Measurements from ENCODE around the gene CPED1. TPM values are rescaled to one million over a fixed set of nuclear protein-coding genes. Genes with fewer than 3 reads are reported as not detected.

CPED1 gene
- total RNA-seq, 1 donor from 2014 or later = 4.3 TPM

- DNase-seq (ENCODE audit: low read depth, low spot score) = no peak
- Mint-ChIP-seq H3K27me3 (ENCODE audit: low read depth) (no peaks in the 10 kb centered on the region), H3K27ac (ENCODE audit: unreplicated experiment) (no peak overlapping the region), H3K4me3 (no peak overlapping the region), H3K9me3 (peaks cover 13% of the 10 kb centered on the region), H3K4me1 (no peaks in the 10 kb centered on the region), H3K36me3 (ENCODE audit: low read depth) (peaks cover 3% of the 10 kb centered on the region)
- TF ChIP-seq CTCF (conservative IDR thresholded peaks at IDR 0.05) = no peak
Measured at GRCh38 chr7:121273467-121274167, 285.1 kb downstream of the CPED1 start.

- Mint-ChIP-seq H3K4me3 (no peak overlapping the region), H3K27ac (ENCODE audit: unreplicated experiment) (no peak overlapping the region), H3K9me3 (peaks cover 8% of the 10 kb centered on the region), H3K4me1 (no peaks in the 10 kb centered on the region), H3K36me3 (ENCODE audit: low read depth) (peaks cover 3% of the 10 kb centered on the region), H3K27me3 (ENCODE audit: low read depth) (no peaks in the 10 kb centered on the region)
- no peak for DNase-seq (ENCODE audit: low read depth, low spot score)
- TF ChIP-seq CTCF (conservative IDR thresholded peaks at IDR 0.05) = no peak
Measured at GRCh38 chr7:121274467-121274866, 286.0 kb downstream of the CPED1 start.

- no peak for TF ChIP-seq CTCF (conservative IDR thresholded peaks at IDR 0.05)
- Mint-ChIP-seq H3K36me3 (ENCODE audit: low read depth) (no peaks in the 10 kb centered on the region), H3K9me3 (peaks cover 5% of the 10 kb centered on the region), H3K27ac (ENCODE audit: unreplicated experiment) (no peak overlapping the region), H3K4me1 (no peaks in the 10 kb centered on the region), H3K27me3 (ENCODE audit: low read depth) (no peaks in the 10 kb centered on the region), H3K4me3 (no peak overlapping the region)
- no peak for DNase-seq (ENCODE audit: low read depth, low spot score)
Measured at GRCh38 chr7:121275204-121275603, 286.7 kb downstream of the CPED1 start.

DNA sequence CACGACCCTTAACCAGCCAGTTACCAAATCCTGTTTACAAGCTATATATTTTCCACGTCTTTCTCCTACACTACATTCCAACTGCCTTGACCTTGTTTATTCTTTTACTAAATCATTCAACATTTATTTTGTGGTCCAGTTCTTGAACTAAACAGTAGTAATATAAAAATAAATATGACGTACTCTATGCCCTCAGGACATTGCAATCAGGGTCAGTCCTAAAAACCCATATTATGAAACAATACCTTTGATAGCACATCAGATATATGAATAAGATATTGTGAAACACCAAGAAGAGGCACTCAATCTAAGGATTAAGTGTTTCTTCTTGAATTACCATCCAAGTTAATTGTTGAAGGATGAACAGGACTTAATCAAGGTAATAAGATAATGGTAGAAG lies 287.8 kb downstream of the CPED1 start:
- H3K36me3 Mint-ChIP-seq (ENCODE audit: low read depth) = no peaks in the 10 kb centered on the region
- TF ChIP-seq CTCF (conservative IDR thresholded peaks at IDR 0.05) = no peak
- no peaks in the 10 kb centered on the region for H3K27me3 Mint-ChIP-seq (ENCODE audit: low read depth)
- H3K4me3 Mint-ChIP-seq = no peak overlapping the region
- H3K9me3 Mint-ChIP-seq = peaks cover 5% of the 10 kb centered on the region
- no peaks in the 10 kb centered on the region for H3K4me1 Mint-ChIP-seq
- no peak overlapping the region for H3K27ac Mint-ChIP-seq (ENCODE audit: unreplicated experiment)
- no peak for DNase-seq (ENCODE audit: low read depth, low spot score)

GRCh38 chr7:121278120-121279021 lies 289.9 kb downstream of the CPED1 start:
- Mint-ChIP-seq H3K27ac (ENCODE audit: unreplicated experiment) (no peak overlapping the region), H3K4me1 (no peaks in the 10 kb centered on the region), H3K36me3 (ENCODE audit: low read depth) (no peaks in the 10 kb centered on the region), H3K27me3 (ENCODE audit: low read depth) (no peaks in the 10 kb centered on the region), H3K4me3 (no peak overlapping the region), H3K9me3 (peaks cover 2% of the 10 kb centered on the region)
- no peak for TF ChIP-seq CTCF (conservative IDR thresholded peaks at IDR 0.05)
- DNase-seq (ENCODE audit: low read depth, low spot score) = no peak
